HK-2 (cell line): ENCODE results near the gene KCNMA1.

Source experiments
- DNase-seq: peaks from one replicate; pipeline ENCODE4 v3.0.0-alpha.2; 2018; ENCODE audit not compliant: unreplicated experiment

KCNMA1 gene

GRCh38 chr10:77451886-77452285 lies 185.7 kb downstream of the KCNMA1 start:
- no peak for DNase-seq

- no peak for DNase-seq
These were observed 189.4 kb downstream of the KCNMA1 start for GRCh38 chr10:77448226-77448625.

GRCh38 chr10:77446700-77447099 lies 190.9 kb downstream of the KCNMA1 start:
- no peak for DNase-seq

- DNase-seq = no peak
These were observed 192.1 kb downstream of the KCNMA1 start for GRCh38 chr10:77445547-77445946.

- no peak for DNase-seq
These were observed 193.6 kb downstream of the KCNMA1 start for GRCh38 chr10:77444041-77444440.

- no peak for DNase-seq
These were observed 194.9 kb downstream of the KCNMA1 start for GRCh38 chr10:77442699-77443189.

GRCh38 chr10:77441353-77442166 lies 196.0 kb downstream of the KCNMA1 start:
- DNase-seq = no peak

GRCh38 chr10:77436257-77436975 lies 201.2 kb downstream of the KCNMA1 start:
- no peak for DNase-seq

GRCh38 chr10:77433546-77433945 lies 204.1 kb downstream of the KCNMA1 start:
- DNase-seq = no peak

GRCh38 chr10:77431980-77432797 lies 205.4 kb downstream of the KCNMA1 start:
- DNase-seq = no peak

- DNase-seq = no peak
These were observed 206.4 kb downstream of the KCNMA1 start for GRCh38 chr10:77431209-77431611.

- DNase-seq = no peak
These were observed 207.1 kb downstream of the KCNMA1 start for GRCh38 chr10:77430530-77430929.

- DNase-seq = peak; percentile 35
These were observed 208.8 kb downstream of the KCNMA1 start for GRCh38 chr10:77428691-77429395.

GRCh38 chr10:77424257-77424656 lies 213.4 kb downstream of the KCNMA1 start:
- DNase-seq = no peak

GRCh38 chr10:77422491-77423338 lies 214.9 kb downstream of the KCNMA1 start:
- no peak for DNase-seq

GRCh38 chr10:77421591-77421990 lies 216.0 kb downstream of the KCNMA1 start:
- DNase-seq = no peak

GRCh38 chr10:77420947-77421523 lies 216.6 kb downstream of the KCNMA1 start:
- DNase-seq = no peak

- no peak for DNase-seq
These were observed 217.6 kb downstream of the KCNMA1 start for GRCh38 chr10:77419979-77420378.

- no peak for DNase-seq
These were observed 218.6 kb downstream of the KCNMA1 start for GRCh38 chr10:77419056-77419455.
